Measurements from ENCODE around the gene ZNF438.
"Not testable (repeated sequence)": the region's sequence is repeated elsewhere in the genome, so short reads cannot be mapped to it uniquely, and the experiment has no call there.

The ZNF438 gene

GRCh38 chr10:30821261-30821993, 210.2 kb downstream of the ZNF438 start:
- no peak for DNase-seq

GRCh38 chr10:30820261-30820991, 211.2 kb downstream of the ZNF438 start:
- no peak for DNase-seq

- no peak for DNase-seq
Measured at GRCh38 chr10:30819341-30820181, 212.1 kb downstream of the ZNF438 start.

- DNase-seq = no peak
Measured at GRCh38 chr10:30818854-30819253, 212.8 kb downstream of the ZNF438 start.

- DNase-seq = no peak
Measured at GRCh38 chr10:30818010-30818660, 213.5 kb downstream of the ZNF438 start.

- DNase-seq = no peak
Measured at GRCh38 chr10:30817541-30817940, 214.1 kb downstream of the ZNF438 start.

- no peak for DNase-seq
Measured at GRCh38 chr10:30816820-30817171, 214.9 kb downstream of the ZNF438 start.

GRCh38 chr10:30816159-30816819, 215.4 kb downstream of the ZNF438 start:
- DNase-seq = no peak

- peak; percentile 34 to 43 for DNase-seq
Measured at GRCh38 chr10:30813872-30814481, 217.7 kb downstream of the ZNF438 start.

GRCh38 chr10:30812018-30812851, 219.4 kb downstream of the ZNF438 start:
- DNase-seq = peak; percentile 71 to 78

- DNase-seq = no peak
Measured at GRCh38 chr10:30811276-30812017, 220.2 kb downstream of the ZNF438 start.

GRCh38 chr10:30810416-30810815, 221.2 kb downstream of the ZNF438 start:
- no peak for DNase-seq

GRCh38 chr10:30806850-30807249, 224.8 kb downstream of the ZNF438 start:
- DNase-seq = no peak

GRCh38 chr10:30805061-30805460, 226.6 kb downstream of the ZNF438 start:
- DNase-seq = no peak

GRCh38 chr10:30804478-30805055, 227.1 kb downstream of the ZNF438 start:
- no peak for DNase-seq

- DNase-seq = no peak
Measured at GRCh38 chr10:30803892-30804322, 227.8 kb downstream of the ZNF438 start.

GRCh38 chr10:30803058-30803457, 228.6 kb downstream of the ZNF438 start:
- DNase-seq = no peak

GRCh38 chr10:30800368-30800767, 231.3 kb downstream of the ZNF438 start:
- DNase-seq = no peak

GRCh38 chr10:30798646-30799185, 232.9 kb downstream of the ZNF438 start:
- no peak for DNase-seq

GRCh38 chr10:30795024-30795423, 236.6 kb downstream of the ZNF438 start:
- not testable (repeated sequence) for DNase-seq

Measured in Kasumi-1 (cell line).